ENCODE results near the gene CHCHD6.

- no peak for TF ChIP-seq POLR2A (IDR thresholded peaks at IDR 0.05)
- TF ChIP-seq, protein P1, sequence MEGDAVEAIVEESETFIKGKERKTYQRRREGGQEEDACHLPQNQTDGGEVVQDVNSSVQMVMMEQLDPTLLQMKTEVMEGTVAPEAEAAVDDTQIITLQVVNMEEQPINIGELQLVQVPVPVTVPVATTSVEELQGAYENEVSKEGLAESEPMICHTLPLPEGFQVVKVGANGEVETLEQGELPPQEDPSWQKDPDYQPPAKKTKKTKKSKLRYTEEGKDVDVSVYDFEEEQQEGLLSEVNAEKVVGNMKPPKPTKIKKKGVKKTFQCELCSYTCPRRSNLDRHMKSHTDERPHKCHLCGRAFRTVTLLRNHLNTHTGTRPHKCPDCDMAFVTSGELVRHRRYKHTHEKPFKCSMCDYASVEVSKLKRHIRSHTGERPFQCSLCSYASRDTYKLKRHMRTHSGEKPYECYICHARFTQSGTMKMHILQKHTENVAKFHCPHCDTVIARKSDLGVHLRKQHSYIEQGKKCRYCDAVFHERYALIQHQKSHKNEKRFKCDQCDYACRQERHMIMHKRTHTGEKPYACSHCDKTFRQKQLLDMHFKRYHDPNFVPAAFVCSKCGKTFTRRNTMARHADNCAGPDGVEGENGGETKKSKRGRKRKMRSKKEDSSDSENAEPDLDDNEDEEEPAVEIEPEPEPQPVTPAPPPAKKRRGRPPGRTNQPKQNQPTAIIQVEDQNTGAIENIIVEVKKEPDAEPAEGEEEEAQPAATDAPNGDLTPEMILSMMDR (IDR thresholded peaks at IDR 0.05): no peak
- no peak for TF ChIP-seq EP300 (IDR thresholded peaks at IDR 0.05)
Observed at GRCh38 chr3:126907557-126907956, 203.5 kb downstream of the CHCHD6 start.
